ENCODE measurements around the gene OR1M1. TPM values are rescaled to one million over a fixed set of nuclear protein-coding genes. Genes with fewer than 3 reads are reported as not detected.
"Not testable (repeated sequence)": the region's sequence is repeated elsewhere in the genome, so short reads cannot be mapped to it uniquely, and the experiment has no call there.

OR1M1 gene
- polyA plus RNA-seq, 1 experiment, result not detected

- no peak for TF ChIP-seq CTCF (IDR thresholded peaks at IDR 0.05; ENCODE audit: insufficient read depth, low read depth, low read length)
- Histone ChIP-seq H3K36me3 (ENCODE audit: control insufficient read depth, insufficient read depth, low read length) (no peaks in the 10 kb centered on the region), H3K27me3 (ENCODE audit: control insufficient read depth, insufficient read depth, low read length) (no peaks in the 10 kb centered on the region), H3K4me3 (ENCODE audit: low read depth, low read length) (no peak overlapping the region)
- CTCF ChIA-PET, result no interaction called here
- no peak for DNase-seq (ENCODE audit: low read depth)
- POLR2A ChIA-PET, result no interaction called here
Observed at GRCh38 chr19:9054765-9055164, 32.1 kb upstream of the OR1M1 start.

- H3K4me3 ChIP-seq (ENCODE audit: low read depth, low read length); H3K36me3 ChIP-seq (ENCODE audit: control insufficient read depth, insufficient read depth, low read length); CTCF ChIA-PET; POLR2A ChIA-PET; DNase-seq (ENCODE audit: low read depth); H3K27me3 ChIP-seq (ENCODE audit: control insufficient read depth, insufficient read depth, low read length): not testable (repeated sequence)
Observed at GRCh38 chr19:9056131-9056530, 30.7 kb upstream of the OR1M1 start.

GRCh38 chr19:9057505-9058258 is 29.2 kb upstream of the OR1M1 start:
- Histone ChIP-seq H3K4me3 (ENCODE audit: low read depth, low read length) (no peak overlapping the region), H3K36me3 (ENCODE audit: control insufficient read depth, insufficient read depth, low read length) (no peaks in the 10 kb centered on the region), H3K27me3 (ENCODE audit: control insufficient read depth, insufficient read depth, low read length) (no peaks in the 10 kb centered on the region)
- TF ChIP-seq CTCF (IDR thresholded peaks at IDR 0.05; ENCODE audit: insufficient read depth, low read depth, low read length), result no peak
- POLR2A ChIA-PET, result no interaction called here
- CTCF ChIA-PET, result no interaction called here
- DNase-seq (ENCODE audit: low read depth), result no peak

- POLR2A ChIA-PET, result no interaction called here
Observed at GRCh38 chr19:9058905-9059667, 27.8 kb upstream of the OR1M1 start.

GRCh38 chr19:9060564-9061340 is 26.1 kb upstream of the OR1M1 start:
- no peaks in the 10 kb centered on the region for H3K27me3 ChIP-seq (ENCODE audit: control insufficient read depth, insufficient read depth, low read length)
- POLR2A ChIA-PET, result no interaction called here
- TF ChIP-seq CTCF (IDR thresholded peaks at IDR 0.05; ENCODE audit: insufficient read depth, low read depth, low read length), result no peak
- H3K4me3 ChIP-seq (ENCODE audit: low read depth, low read length), result no peak overlapping the region
- H3K36me3 ChIP-seq (ENCODE audit: control insufficient read depth, insufficient read depth, low read length), result no peaks in the 10 kb centered on the region
- CTCF ChIA-PET, result no interaction called here
- no peak for DNase-seq (ENCODE audit: low read depth)

More at GRCh38 chr19:9058905-9059667, 27.8 kb upstream of the OR1M1 start:
- no peaks in the 10 kb centered on the region for H3K27me3 ChIP-seq (ENCODE audit: control insufficient read depth, insufficient read depth, low read length)
- no peaks in the 10 kb centered on the region for H3K36me3 ChIP-seq (ENCODE audit: control insufficient read depth, insufficient read depth, low read length)
- DNase-seq (ENCODE audit: low read depth), result no peak
- CTCF ChIA-PET, result no interaction called here
- no peak overlapping the region for H3K4me3 ChIP-seq (ENCODE audit: low read depth, low read length)
- TF ChIP-seq CTCF (IDR thresholded peaks at IDR 0.05; ENCODE audit: insufficient read depth, low read depth, low read length), result no peak

Data from BJ (cell line).